ENCODE measurements around the gene HIPK1.

GRCh38 chr1:113999233-113999632 lies 70.1 kb downstream of the HIPK1 start:
- TF ChIP-seq CTCF (IDR thresholded peaks at IDR 0.05), result no peak
- no peak for TF ChIP-seq EZH2 (IDR thresholded peaks at IDR 0.05)
- no peak for TF ChIP-seq EZH2phosphoT487 (IDR thresholded peaks at IDR 0.05)
